Neural cell (in vitro differentiated cells): ENCODE data around the gene ZKSCAN1.
"Not testable (repeated sequence)": the region's sequence is repeated elsewhere in the genome, so short reads cannot be mapped to it uniquely, and the experiment has no call there.

Experiments
- POLR2AphosphoS5 ChIP-seq: IDR thresholded peaks from 2 replicates; pipeline ENCODE4 v1.6.1; 2012
- TF ChIP-seq, protein P1 (sequence below): fragments of 450-650 bp; IDR thresholded peaks from 2 replicates; pipeline ENCODE4 v1.5.1; 2014; ENCODE audit warnings: antibody characterized with exemption, mild to moderate bottlenecking, moderate library complexity; ENCODE audit not compliant: poor library complexity, severe bottlenecking

- TF ChIP-seq, protein P1, sequence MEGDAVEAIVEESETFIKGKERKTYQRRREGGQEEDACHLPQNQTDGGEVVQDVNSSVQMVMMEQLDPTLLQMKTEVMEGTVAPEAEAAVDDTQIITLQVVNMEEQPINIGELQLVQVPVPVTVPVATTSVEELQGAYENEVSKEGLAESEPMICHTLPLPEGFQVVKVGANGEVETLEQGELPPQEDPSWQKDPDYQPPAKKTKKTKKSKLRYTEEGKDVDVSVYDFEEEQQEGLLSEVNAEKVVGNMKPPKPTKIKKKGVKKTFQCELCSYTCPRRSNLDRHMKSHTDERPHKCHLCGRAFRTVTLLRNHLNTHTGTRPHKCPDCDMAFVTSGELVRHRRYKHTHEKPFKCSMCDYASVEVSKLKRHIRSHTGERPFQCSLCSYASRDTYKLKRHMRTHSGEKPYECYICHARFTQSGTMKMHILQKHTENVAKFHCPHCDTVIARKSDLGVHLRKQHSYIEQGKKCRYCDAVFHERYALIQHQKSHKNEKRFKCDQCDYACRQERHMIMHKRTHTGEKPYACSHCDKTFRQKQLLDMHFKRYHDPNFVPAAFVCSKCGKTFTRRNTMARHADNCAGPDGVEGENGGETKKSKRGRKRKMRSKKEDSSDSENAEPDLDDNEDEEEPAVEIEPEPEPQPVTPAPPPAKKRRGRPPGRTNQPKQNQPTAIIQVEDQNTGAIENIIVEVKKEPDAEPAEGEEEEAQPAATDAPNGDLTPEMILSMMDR = not testable (repeated sequence)
- TF ChIP-seq POLR2AphosphoS5 = not testable (repeated sequence)
Observed at GRCh38 chr7:99981066-99981465, 34.3 kb upstream of the ZKSCAN1 start.
